DMS79 (cell line): ENCODE results near the gene CACNB4.
"Not testable (repeated sequence)": the region's sequence is repeated elsewhere in the genome, so short reads cannot be mapped to it uniquely, and the experiment has no call there.

Experiments
- DNase-seq: peaks from one replicate; lab custom pipeline; 2025; lab: John Stamatoyannopoulos, UW

The CACNB4 gene

DNA sequence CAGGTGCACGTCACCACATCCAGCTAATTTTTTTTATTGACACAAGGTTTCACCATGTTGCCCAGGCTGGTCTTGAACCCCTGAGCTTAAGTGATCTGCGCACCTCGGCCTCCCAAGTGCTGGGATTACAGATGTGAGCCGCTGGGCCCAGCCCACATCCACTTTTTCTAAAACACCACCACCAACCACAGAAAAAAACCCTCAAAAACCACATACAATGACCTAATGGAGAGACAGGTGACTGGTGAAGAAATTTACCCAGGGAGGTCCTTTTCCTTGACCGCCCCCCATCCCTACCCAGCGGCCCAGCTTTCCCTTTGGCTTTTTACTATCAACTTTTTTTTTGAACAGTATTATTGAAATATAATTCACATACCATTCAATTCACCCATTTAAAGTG lies 47.9 kb downstream of the CACNB4 start:
- DNase-seq = no peak

GRCh38 chr2:152050341-152050740 lies 48.5 kb downstream of the CACNB4 start:
- DNase-seq = peak; percentile 28

DNA sequence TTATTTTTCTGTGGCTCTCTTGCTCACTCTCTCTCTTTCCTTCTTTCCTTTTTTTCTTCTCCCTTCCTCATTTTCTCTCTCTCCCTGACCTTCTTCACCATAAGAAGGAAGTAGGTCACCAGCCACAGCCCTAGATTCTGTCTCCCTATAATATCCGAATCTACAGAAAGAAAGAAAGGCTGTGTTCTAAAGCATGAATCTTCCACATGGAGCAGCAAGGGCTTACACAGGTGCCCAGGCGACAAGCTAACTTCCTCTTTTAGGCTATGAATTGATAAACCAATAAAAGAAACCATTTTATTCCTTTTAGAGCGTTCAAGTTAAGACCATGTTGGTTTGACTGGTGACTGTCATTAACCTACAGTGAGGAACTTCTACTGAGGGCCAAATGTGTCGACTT lies 49.3 kb downstream of the CACNB4 start:
- DNase-seq = no peak

DNA sequence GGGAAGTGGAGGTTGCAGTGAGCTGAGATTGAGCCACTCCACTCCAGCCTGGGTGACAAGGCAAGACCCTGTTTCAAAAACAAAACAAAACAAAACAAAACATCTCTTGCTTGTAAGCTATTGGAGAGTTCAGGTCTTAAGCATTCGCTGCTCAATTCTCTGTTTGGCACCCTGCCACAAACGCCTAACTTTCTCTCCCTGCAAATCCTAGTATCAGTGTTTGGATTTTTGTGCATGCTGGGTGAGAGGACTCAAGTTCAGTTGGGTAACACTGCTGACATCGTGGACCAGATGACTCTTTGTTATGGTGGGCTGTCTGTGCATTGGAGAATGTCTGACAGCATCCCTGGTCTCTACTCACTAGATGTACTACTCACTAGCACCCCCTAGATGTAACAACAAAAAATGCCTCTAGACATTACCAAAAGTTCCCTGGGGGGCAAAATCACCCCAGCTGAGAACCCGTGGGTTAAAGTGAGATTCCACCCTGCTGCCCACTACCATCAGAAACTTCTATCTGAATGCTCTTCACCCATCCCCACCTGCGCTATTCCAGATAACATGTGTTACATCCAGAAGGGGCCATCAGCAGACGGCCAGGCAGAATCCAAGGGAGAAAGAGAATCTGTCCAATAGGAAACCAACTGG lies 50.9 kb downstream of the CACNB4 start:
- DNase-seq = no peak

- no peak for DNase-seq
Observed at GRCh38 chr2:152046940-152047339, 51.9 kb downstream of the CACNB4 start.

DNA sequence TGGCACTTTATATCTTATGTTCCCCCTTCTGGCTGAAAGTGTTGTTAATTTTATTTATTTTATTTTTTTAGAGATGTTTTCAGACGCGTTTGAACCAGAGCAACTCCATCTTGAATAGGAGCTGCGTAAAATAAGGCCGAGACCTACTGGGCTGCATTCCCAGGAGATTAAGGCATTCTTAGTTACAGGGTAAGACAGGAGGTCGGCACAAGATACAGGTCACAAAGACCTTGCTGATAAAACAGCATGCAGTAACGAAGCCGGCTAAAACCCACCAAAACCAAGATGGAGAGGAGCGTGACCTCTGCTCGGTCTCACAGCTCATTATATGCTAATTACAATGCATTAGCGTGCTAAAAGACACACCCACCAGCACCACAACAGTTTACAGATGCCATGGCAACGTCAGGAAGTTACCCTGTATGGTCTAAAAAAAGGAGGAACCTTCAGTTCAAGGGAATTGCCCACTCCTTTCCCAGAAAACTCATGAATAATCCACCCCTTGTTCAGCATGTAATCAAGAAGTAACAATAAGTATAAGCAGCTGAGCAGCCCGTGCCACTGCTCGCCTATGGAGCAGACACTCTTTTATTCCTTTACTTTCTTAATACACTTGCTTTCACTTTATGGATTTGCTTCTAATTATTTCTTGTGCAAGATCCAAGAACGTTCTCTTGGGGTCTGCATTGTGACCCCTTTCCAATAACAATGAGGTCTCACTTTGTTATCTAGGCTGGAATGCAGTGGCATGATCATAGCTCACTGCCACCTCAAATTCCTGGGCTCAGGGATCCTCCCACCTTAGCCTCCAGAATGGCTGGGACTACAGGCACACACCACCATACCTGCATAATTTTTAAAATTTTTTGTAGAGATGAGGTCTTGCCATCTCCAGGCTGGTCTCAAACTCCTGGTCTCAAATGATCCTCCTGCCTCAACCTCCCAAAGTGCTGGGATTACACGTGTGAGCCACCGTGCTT lies 55.9 kb downstream of the CACNB4 start:
- DNase-seq = no peak

DNA sequence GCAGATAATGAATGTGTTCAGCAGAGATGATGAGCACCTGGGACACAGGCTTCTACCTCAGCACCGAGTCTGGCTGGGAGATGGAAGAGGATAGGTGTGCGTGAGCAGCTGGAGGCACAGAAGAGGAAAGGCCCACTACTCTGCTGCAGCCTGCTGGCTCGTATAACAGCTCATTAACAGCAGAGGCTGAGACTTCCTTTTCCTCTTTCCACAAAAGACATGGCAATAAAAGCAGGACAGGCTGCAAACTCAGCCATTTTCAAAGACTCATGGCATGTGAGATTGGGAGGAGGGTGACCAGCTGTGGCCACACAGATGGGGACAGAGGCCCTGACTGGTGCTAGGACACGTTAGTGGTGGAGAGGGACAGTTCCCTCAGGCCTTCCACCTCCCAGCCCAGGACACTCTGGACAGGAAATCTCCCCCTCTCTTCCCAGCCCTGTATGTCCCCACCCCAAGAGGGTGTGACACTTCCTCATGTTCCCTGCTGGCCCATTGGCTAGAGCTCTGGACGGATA lies 60.3 kb downstream of the CACNB4 start:
- no peak for DNase-seq

- no peak for DNase-seq
Observed at GRCh38 chr2:152037743-152038435, 61.0 kb downstream of the CACNB4 start.

GRCh38 chr2:152036611-152037469 lies 62.0 kb downstream of the CACNB4 start:
- DNase-seq = peak; percentile 60

DNA sequence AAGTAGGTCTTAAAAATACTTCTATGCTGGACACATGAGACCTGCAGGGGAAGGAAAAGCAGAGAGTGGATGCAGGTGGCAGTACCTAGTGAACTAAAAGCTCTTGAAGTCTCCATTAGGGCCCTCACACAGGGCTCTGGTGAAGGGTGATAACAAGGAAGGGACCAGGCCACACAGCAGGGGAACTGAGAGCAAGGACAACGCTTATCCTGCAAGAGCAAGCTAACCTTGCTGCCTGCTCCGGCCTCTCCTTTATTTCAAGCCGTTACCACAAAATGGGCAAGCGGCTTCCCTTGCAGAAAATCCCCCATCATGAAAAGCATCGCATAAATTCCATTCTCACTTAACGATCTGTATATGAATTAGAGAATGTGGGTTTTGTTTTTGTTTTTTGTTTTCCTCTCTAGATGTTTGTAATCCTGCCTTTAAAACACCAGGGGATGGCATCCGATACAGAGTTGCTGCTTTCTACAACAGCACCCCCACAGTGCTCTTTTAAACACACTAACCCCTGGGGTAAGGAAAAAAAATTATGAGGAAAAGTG lies 64.5 kb downstream of the CACNB4 start:
- no peak for DNase-seq

GRCh38 chr2:152033011-152033925 lies 65.6 kb downstream of the CACNB4 start:
- no peak for DNase-seq

DNA sequence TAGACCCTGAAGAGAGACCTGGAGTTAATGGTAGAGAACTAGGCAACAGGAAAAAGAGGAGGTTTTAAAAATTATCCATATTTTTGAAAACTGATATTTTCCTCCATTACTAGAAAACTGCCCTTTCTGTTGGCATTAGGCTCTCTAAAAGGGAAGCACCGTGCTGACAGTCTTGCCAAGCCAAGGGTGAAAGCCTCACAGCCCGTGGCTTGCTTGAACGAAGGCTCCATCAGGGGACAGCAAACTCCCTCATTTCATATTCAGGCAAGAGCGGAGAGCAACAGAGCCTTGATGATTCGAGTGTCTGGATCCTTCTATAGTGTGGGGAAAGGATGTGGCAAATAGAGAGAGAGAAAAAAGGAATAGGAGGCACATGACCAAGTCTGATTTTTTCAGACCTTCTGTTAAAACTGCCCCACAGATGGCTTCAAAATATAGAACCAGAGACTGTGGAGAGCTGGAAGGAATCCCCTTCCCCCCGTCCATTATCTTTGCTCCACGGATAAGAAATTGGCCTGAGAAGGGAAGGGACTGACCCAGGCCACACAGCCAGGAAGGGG lies 67.0 kb downstream of the CACNB4 start:
- no peak for DNase-seq

- not testable (repeated sequence) for DNase-seq
Observed at GRCh38 chr2:152030596-152031328, 68.1 kb downstream of the CACNB4 start.

DNA sequence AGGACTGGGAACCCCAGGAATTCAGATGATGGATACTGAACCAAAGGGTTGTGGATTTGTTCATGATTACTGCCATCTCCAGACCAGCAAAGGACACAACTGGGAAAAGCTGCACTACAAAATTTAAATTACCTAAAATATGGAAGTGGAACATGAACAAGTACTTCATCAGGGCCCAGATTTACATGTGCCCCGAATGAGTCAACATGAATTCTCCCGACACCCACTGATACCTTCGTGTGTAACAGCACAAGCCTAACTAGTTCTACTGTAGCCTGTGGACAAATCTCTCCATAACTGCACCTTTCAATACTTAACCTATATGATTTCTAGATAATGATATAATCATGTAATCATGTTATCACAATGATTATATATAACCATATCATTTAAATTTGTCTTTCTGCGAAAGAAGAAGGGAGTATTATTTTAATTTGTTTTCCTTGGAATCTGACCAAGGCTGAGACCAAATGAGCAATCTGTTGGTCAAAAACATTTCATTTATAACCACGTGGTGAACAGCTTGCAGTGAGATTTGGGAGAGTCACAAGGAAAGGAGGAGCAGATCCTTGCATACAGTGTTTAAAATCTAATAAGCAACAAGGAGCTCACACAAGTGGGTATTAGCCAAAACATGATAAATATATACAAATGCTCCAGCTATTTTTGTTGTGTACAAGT lies 70.5 kb downstream of the CACNB4 start:
- no peak for DNase-seq

DNA sequence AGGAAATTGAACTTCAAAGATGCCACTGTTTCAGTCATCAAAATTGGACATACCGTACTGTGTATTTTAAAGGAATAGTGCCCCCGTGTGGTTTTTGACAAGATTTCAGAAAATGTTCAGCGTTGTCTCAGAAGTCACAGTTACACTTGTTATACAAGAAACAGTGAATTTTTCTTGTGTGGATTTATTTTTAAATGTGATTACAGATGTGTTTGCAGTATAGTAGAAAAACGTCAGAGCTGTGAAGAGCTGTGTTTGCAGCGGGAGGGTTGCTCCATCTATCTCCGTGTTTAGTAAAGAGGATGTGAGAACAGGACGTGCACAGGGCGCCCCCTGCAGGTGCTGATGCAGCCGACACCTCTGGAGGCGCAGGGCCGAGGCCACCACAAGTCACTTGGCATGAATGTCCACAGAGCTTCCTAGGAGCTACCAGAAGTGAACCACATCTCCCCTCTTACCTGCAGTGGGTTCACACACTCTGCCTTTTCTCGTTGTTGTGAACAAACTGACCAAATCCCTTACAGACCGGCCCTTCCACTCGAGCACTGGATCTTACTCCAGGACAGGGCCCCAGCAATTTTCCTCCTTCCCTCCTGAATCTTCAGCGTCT lies 73.1 kb downstream of the CACNB4 start:
- DNase-seq = peak; percentile 62

- DNase-seq = no peak
Observed at GRCh38 chr2:152024477-152024876, 74.4 kb downstream of the CACNB4 start.

DNA sequence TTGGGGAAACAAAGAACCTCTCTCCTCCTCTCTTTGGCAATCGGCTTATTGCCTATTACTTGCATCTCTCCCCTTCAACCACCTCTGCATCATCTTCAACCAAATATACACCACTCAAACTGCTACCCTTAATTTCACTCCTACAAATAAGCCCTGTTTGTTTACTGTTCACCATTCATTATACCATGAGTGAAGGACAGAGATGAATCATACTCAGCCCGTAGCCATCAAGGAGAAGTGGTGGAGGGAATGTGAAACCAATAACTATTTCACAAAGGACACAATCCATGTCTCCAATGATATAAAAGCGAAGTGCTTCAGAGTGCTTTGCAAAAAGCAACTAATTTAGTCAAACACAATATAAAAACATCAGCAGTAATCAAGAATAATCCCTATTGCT lies 76.8 kb downstream of the CACNB4 start:
- peak; percentile 38 for DNase-seq

GRCh38 chr2:152021001-152021400 lies 77.8 kb downstream of the CACNB4 start:
- not testable (repeated sequence) for DNase-seq
